ENCODE data around the gene LYRM4.

The LYRM4 gene

DNA sequence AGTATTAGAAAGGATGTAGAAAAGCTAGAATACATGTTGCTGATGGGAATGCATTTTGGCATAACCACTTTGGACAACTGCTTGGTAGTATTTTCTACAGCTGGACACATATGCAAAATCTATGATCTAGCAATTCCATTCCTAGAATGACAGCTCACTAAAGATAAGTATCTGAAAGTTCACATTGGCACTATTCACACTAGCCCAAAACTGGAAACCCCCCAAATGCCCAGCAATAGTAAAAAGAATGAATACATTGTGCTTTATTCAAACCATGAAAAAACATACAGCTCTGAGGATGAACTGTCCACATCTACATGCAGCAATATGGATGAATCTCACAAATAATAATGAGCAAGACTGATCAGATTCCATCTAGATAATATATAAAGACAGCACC lies 96.7 kb downstream of the LYRM4 start:
- Histone ChIP-seq H2AFZ (no peak overlapping the region), H3K27me3 (ENCODE audit: control insufficient read depth, insufficient read depth, low read length) (no peaks in the 10 kb centered on the region), H3K4me3 (ENCODE audit: low read depth, low read length) (no peak overlapping the region), H3K9me3 (ENCODE audit: control insufficient read depth, low read length) (no peaks in the 10 kb centered on the region), H3K27ac (no peak overlapping the region), H3K9ac (no peak overlapping the region), H3K4me1 (no peaks in the 10 kb centered on the region), H3K79me2 (peaks cover 3% of the 10 kb centered on the region), H3K36me3 (ENCODE audit: control insufficient read depth, insufficient read depth, low read length) (no peaks in the 10 kb centered on the region), H3K4me2 (ENCODE audit: low read length) (no peak overlapping the region)
- TF ChIP-seq, protein P1, sequence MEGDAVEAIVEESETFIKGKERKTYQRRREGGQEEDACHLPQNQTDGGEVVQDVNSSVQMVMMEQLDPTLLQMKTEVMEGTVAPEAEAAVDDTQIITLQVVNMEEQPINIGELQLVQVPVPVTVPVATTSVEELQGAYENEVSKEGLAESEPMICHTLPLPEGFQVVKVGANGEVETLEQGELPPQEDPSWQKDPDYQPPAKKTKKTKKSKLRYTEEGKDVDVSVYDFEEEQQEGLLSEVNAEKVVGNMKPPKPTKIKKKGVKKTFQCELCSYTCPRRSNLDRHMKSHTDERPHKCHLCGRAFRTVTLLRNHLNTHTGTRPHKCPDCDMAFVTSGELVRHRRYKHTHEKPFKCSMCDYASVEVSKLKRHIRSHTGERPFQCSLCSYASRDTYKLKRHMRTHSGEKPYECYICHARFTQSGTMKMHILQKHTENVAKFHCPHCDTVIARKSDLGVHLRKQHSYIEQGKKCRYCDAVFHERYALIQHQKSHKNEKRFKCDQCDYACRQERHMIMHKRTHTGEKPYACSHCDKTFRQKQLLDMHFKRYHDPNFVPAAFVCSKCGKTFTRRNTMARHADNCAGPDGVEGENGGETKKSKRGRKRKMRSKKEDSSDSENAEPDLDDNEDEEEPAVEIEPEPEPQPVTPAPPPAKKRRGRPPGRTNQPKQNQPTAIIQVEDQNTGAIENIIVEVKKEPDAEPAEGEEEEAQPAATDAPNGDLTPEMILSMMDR (IDR thresholded peaks at IDR 0.05) = no peak

DNA sequence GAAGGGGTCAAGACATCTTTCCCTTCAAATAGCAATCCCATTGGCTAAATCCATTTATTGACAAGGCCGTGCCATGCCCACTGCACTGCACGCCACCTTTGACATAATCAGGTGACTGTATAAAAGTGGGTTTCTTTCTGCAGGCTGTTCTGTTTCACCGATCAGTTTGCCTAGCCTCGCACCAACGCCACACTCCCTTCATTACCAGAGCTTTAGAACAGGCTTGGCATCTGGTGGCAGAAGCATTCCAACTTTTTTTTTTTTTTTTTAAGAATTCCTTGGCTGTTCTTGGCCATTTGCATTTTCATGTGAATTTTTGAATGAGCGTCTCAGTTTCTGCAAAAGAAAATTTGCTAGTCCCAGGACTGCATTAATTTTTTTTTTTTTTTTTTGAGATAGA lies 97.5 kb downstream of the LYRM4 start:
- Histone ChIP-seq H3K4me3 (ENCODE audit: low read depth, low read length) (no peak overlapping the region), H3K9me3 (ENCODE audit: control insufficient read depth, low read length) (no peaks in the 10 kb centered on the region), H3K27ac (no peak overlapping the region), H3K27me3 (ENCODE audit: control insufficient read depth, insufficient read depth, low read length) (no peaks in the 10 kb centered on the region), H3K79me2 (peaks cover 3% of the 10 kb centered on the region), H3K4me1 (no peaks in the 10 kb centered on the region), H3K4me2 (ENCODE audit: low read length) (no peak overlapping the region), H2AFZ (no peak overlapping the region), H3K9ac (no peak overlapping the region), H3K36me3 (ENCODE audit: control insufficient read depth, insufficient read depth, low read length) (no peaks in the 10 kb centered on the region)
- TF ChIP-seq, protein P1 (IDR thresholded peaks at IDR 0.05) = no peak

DNA sequence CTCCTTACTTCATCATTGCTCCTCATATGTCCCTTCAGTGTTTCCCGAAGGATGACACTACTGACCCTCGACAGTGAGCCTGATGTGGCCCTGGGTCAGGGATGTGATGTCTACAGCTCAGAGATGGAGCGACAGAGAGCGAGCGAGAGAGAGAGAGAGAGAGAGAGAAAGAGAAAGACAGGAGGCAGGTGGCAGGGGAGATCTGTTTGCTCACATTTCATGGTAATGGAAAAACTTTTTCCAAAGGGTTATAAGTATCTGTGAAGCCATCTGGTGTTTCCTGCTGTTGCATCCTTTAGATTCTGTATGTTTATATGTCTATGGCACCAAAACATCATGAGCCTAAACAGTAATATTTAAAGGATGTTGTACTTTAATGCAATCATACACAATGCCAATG lies 98.4 kb downstream of the LYRM4 start:
- TF ChIP-seq, protein P1 (IDR thresholded peaks at IDR 0.05) = no peak
- Histone ChIP-seq H3K4me2 (ENCODE audit: low read length) (no peak overlapping the region), H3K4me1 (no peaks in the 10 kb centered on the region), H3K79me2 (peaks cover under 1% of the 10 kb centered on the region), H3K27me3 (ENCODE audit: control insufficient read depth, insufficient read depth, low read length) (no peaks in the 10 kb centered on the region), H3K4me3 (ENCODE audit: low read depth, low read length) (no peak overlapping the region), H3K9ac (no peak overlapping the region), H2AFZ (no peak overlapping the region), H3K9me3 (ENCODE audit: control insufficient read depth, low read length) (no peaks in the 10 kb centered on the region), H3K36me3 (ENCODE audit: control insufficient read depth, insufficient read depth, low read length) (no peaks in the 10 kb centered on the region), H3K27ac (no peak overlapping the region)

DNA sequence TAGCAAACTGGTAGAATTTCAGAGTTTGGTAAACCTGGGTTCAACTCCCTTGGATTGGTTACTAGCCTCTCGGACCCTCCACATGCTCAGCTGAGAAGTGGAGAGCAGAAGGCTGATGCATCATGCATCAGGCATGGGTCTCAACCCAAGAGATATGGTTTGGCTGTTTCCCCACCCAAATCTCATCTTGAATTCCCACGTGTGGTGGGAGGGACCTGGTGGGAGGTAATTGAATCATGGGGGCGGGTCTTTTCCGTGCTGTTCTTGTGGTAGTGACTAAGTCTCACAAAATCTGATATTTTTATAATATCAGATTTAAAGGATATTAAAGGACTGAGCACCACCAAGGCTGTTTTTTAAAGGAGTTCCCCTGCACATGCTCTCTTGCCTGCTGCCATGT lies 100.5 kb downstream of the LYRM4 start:
- H3K9me3 ChIP-seq (ENCODE audit: control insufficient read depth, low read length) = no peaks in the 10 kb centered on the region
- H3K9ac ChIP-seq = no peak overlapping the region
- H3K79me2 ChIP-seq = no peaks in the 10 kb centered on the region
- H3K36me3 ChIP-seq (ENCODE audit: control insufficient read depth, insufficient read depth, low read length) = no peaks in the 10 kb centered on the region
- no peak overlapping the region for H3K4me2 ChIP-seq (ENCODE audit: low read length)
- no peaks in the 10 kb centered on the region for H3K4me1 ChIP-seq
- no peak overlapping the region for H3K27ac ChIP-seq
- H3K27me3 ChIP-seq (ENCODE audit: control insufficient read depth, insufficient read depth, low read length) = no peaks in the 10 kb centered on the region
- no peak overlapping the region for H2AFZ ChIP-seq
- TF ChIP-seq, protein P1 (IDR thresholded peaks at IDR 0.05) = no peak
- no peak overlapping the region for H3K4me3 ChIP-seq (ENCODE audit: low read depth, low read length)

DNA sequence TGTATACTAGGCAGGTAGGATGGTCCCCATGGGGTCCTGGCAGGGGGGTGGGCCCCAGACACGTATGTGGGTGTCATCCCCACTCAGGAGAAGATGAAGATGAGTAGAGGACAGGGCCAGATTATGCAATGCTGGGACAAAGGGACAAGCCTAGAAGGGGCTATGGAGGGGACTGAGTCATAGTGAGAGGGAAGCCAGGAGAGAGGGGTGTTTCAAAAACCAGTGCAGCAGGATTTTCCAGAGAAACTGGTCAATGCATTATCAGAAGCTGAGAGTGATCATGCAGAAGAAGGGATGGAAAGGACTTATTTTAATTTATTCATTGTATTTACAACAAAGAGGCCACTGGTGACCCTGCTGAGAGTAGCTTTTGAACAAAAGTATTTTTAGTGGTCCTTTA lies 101.6 kb downstream of the LYRM4 start:
- TF ChIP-seq, protein P1 (IDR thresholded peaks at IDR 0.05) = no peak
- H3K27ac ChIP-seq = no peak overlapping the region
- H3K4me2 ChIP-seq (ENCODE audit: low read length) = no peak overlapping the region
- no peaks in the 10 kb centered on the region for H3K27me3 ChIP-seq (ENCODE audit: control insufficient read depth, insufficient read depth, low read length)
- H3K4me1 ChIP-seq = no peaks in the 10 kb centered on the region
- H3K9ac ChIP-seq = no peak overlapping the region
- H3K36me3 ChIP-seq (ENCODE audit: control insufficient read depth, insufficient read depth, low read length) = no peaks in the 10 kb centered on the region
- H2AFZ ChIP-seq = no peak overlapping the region
- H3K4me3 ChIP-seq (ENCODE audit: low read depth, low read length) = no peak overlapping the region
- H3K9me3 ChIP-seq (ENCODE audit: control insufficient read depth, low read length) = no peaks in the 10 kb centered on the region
- H3K79me2 ChIP-seq = no peaks in the 10 kb centered on the region
